ENCODE data around the gene IL23A.

The IL23A gene

GRCh38 chr12:56348776-56349175 lies 10.1 kb downstream of the IL23A start:
- DNase-seq (ENCODE audit: low read depth): no peak
- TF ChIP-seq, protein P1, sequence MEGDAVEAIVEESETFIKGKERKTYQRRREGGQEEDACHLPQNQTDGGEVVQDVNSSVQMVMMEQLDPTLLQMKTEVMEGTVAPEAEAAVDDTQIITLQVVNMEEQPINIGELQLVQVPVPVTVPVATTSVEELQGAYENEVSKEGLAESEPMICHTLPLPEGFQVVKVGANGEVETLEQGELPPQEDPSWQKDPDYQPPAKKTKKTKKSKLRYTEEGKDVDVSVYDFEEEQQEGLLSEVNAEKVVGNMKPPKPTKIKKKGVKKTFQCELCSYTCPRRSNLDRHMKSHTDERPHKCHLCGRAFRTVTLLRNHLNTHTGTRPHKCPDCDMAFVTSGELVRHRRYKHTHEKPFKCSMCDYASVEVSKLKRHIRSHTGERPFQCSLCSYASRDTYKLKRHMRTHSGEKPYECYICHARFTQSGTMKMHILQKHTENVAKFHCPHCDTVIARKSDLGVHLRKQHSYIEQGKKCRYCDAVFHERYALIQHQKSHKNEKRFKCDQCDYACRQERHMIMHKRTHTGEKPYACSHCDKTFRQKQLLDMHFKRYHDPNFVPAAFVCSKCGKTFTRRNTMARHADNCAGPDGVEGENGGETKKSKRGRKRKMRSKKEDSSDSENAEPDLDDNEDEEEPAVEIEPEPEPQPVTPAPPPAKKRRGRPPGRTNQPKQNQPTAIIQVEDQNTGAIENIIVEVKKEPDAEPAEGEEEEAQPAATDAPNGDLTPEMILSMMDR (IDR thresholded peaks at IDR 0.05; ENCODE audit: control insufficient read depth, extremely low read depth, insufficient read depth): no peak

DNA sequence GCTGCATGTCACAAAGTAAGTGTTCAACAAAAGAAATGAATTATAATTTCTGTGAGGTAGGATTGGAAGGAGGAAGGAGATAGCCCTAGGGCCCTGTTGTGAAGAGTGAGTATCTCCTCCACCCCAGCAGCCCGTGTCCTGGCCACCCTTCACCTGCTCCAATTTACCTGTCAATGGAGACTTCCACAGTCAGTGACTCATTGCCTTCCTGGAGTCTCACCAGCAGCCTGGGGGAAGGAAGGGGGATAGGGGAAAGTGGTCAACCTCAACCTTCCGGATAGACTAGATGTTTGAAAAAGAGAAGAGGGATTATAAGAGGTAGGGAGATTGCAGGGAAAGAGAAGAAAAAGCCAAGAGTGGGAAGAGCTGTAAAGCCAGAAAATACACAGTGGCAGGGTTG lies 12.0 kb downstream of the IL23A start:
- DNase-seq (ENCODE audit: low read depth): no peak
- TF ChIP-seq, protein P1 (IDR thresholded peaks at IDR 0.05; ENCODE audit: control insufficient read depth, extremely low read depth, insufficient read depth): no peak
- H3K4me3 ChIP-seq (ENCODE audit: low read depth, low read length): no peak overlapping the region

More at GRCh38 chr12:56348776-56349175, 10.1 kb downstream of the IL23A start:
- H3K4me3 ChIP-seq (ENCODE audit: low read depth, low read length): no peak overlapping the region

DNA sequence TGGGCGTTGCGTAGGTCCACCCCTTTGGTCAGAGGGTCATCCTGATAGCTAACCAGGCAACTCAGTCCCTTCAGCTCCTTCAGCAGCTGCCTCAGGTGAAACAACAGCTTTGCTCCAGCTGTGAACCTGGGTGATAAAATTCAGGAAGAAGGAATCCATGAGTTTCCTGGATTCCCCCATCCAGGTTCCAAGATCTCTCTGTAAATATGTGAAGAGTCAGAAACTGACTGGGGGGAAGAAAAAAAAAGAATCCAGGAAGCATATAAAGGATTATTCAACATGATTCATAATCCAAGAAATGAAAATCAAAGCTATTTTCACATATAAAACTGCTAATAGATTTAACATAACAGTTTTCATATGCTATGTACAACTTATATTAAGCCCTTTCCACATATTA lies 12.6 kb downstream of the IL23A start:
- no peak for DNase-seq (ENCODE audit: low read depth)
- no peak overlapping the region for H3K4me3 ChIP-seq (ENCODE audit: low read depth, low read length)
- TF ChIP-seq, protein P1 (IDR thresholded peaks at IDR 0.05; ENCODE audit: control insufficient read depth, extremely low read depth, insufficient read depth): no peak

DNA sequence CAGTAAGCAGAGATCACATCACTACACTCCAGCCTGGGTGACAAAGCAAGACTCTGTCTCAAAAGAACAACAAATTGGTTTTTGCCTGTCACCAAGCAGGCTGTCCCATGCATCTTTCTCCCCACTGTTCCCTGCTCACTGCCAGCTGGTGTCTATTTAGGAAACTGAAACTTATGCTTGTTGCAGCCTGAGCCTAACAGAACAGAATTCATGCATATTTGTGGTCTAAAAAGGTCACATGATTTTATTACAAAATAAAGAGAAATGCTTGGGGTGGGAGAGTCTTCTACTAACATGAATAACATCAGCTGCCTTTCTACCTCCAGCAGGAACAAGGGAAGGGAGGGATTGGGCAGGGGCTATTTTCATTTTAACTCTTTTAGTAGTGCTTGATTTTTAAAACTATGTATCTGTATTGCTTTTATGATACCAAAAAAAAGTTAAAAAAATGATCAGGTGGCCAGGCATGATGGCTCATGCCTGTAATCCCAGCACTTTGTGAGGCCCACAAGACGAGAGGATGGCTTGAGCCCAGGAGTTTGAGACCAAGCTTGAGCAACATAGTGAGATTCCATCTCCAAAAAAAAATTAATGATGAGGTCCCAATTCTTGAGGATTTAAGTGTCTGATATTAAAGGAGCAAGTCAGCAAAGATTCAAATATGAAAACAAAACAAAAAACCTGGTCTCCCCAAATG lies 20.3 kb downstream of the IL23A start:
- peak overlapping the region; percentile 61 for H3K4me3 ChIP-seq (ENCODE audit: low read depth, low read length)

DNA sequence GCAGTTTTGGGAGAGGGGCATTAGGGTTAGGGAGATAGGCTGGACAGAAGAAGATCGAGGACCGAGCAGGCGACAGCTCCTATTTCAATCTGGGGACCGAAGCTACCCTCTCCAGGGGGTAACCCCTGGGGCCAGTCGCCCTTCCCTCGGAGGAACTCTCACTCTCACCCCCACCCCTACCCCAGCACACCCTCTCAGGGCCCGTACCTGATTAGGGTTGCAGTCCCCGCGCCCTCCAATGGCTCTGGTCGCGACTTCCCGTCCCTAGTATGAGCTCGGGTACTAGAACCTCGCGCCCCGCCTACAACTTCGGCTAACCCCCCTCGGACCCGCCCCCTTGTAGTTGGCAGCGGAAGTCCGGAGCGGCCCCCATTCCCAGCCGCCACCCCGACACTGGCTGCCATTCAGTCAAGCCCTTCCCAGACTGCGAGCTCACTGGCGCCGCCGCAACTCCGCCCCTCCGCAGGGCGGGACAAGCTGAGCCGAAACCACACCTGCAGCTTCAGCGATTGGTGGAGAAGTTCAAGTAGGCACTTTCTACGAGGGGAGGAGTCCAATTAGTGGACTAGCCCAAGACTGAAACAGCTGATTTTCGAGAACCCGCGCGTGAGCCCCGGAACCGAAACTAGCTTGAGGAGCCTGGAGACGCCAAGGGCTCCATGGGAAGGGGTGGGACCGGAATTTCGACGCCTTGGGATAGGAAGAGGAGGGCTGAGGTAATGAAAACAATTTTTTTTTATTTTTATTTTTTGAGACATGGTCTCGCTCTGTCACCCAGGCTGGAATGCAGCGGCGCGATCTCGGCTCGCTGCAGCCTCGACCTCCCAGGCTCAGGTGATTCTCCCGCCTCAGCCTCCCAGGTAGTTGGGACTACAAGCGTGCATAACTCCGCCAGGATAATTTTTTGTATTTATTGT lies 21.4 kb downstream of the IL23A start, which contains the start of gene STAT2:
Gene STAT2, minus strand, starts transcription at position 257 of the 917 bp plus-strand sequence. CDS start 3,536 bp downstream, outside the sequence.
- peak; percentile 99 for DNase-seq (ENCODE audit: low read depth)
- TF ChIP-seq, protein P1 (IDR thresholded peaks at IDR 0.05; ENCODE audit: control insufficient read depth, extremely low read depth, insufficient read depth): no peak
- peak within 1 kb of the TSS; percentile 61 for H3K4me3 ChIP-seq (ENCODE audit: low read depth, low read length)

More for the DNA sequence above, 20.3 kb downstream of the IL23A start:
- TF ChIP-seq, protein P1 (IDR thresholded peaks at IDR 0.05; ENCODE audit: control insufficient read depth, extremely low read depth, insufficient read depth): no peak
- DNase-seq (ENCODE audit: low read depth): no peak

DNA sequence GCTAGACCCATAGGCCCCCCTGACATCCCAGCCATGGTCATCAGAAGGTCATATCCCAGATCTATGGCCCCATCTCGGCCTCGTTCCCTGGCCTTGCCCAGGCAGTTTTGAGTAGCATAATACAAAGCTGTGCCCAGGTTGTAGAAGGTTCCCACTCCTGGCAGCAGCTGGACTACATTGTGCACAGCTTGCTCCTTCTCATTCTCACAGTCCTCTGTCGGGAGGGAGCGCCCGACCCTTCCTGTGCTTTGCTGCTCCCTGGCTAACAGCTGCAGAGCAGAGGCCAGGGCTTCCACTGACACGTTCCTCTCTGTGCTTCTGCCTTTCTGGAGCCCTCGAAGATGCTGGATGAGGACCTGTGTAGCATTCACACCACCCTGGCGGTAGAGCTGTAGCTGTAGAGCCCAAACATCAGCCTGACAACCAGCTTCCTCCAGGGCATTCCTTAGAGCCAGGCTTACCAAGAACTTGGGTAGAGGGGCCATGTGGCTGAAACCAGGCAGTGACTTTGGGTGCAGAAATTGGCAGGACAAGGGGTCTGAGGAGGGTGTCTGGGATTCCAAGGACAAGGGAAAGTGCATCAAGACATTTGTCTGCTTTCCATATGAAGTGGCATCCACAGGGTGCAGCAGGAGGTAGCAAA lies 22.9 kb downstream of the IL23A start:
- TF ChIP-seq, protein P1 (IDR thresholded peaks at IDR 0.05; ENCODE audit: control insufficient read depth, extremely low read depth, insufficient read depth): no peak
- no peak for DNase-seq (ENCODE audit: low read depth)
- H3K4me3 ChIP-seq (ENCODE audit: low read depth, low read length): peak overlapping the region; percentile 61

All from LNCaP clone FGC (cell line).